Panc1 (cell line): ENCODE data around the gene TMPRSS5. TPM values are rescaled to one million over a fixed set of nuclear protein-coding genes. Genes with fewer than 3 reads are reported as not detected.

ENCODE experiments used
- ATAC-seq: fragments of 200-7000 bp; cut with Tn5 transposase; 2 replicates; pipeline ENCODE4 v1.9.1; 2020; ENCODE audit warnings: mild to moderate bottlenecking, moderate library complexity
- BruUV-seq: library from RNA; stranded (reverse); fragments of 400-500 nt; replicated peaks from 2 replicates; lab custom pipeline; 2021; lab: Mats Ljungman, UMichigan
- CTCF ChIA-PET: fragments of 300-600 bp; sonication (Branson Sonifier 250); formaldehyde crosslinking; loops from one replicate; lab custom pipeline; 2022; ENCODE audit warnings: antibody characterized with exemption; lab: Charles Lee
- POLR2A ChIA-PET: fragments of 300-600 bp; sonication (Branson Sonifier 250); formaldehyde crosslinking; loops from one replicate; lab custom pipeline; 2022; ENCODE audit warnings: antibody characterized with exemption; lab: Charles Lee
- DNase-seq: peaks from one replicate; pipeline ENCODE4 v3.0.0-alpha.2; 2010; ENCODE audit warnings: low read depth, low spot score
- H3K27ac ChIP-seq: 2 replicates; pipeline ENCODE4 v1.5.1; 2011; ENCODE audit warnings: mild to moderate bottlenecking, low read length, inconsistent platforms
- H3K27me3 ChIP-seq: fragments of 200-500 bp; sonication (Bioruptor generic); 2 replicates; pipeline ENCODE4 v1.6.0; 2014; ENCODE audit warnings: low read length, inconsistent platforms; ENCODE audit not compliant: control insufficient read depth, insufficient read depth
- H3K36me3 ChIP-seq: fragments of 200-500 bp; sonication (Bioruptor generic); 2 replicates; pipeline ENCODE4 v1.5.1; 2014; ENCODE audit warnings: inconsistent platforms, mild to moderate bottlenecking, low read length, moderate library complexity; ENCODE audit not compliant: control insufficient read depth, insufficient read depth
- H3K4me1 ChIP-seq: 2 replicates; pipeline ENCODE4 v1.5.1; 2011; ENCODE audit warnings: inconsistent platforms, mild to moderate bottlenecking, low read length, moderate library complexity; ENCODE audit not compliant: control insufficient read depth, insufficient read depth
- H3K4me3 ChIP-seq, 2 experiments: 2 replicates each; pipeline ENCODE4 v1.5.1; 2011 to 2012; ENCODE audit warnings: low read depth in 2 of 2, low read length in 2 of 2, mild to moderate bottlenecking in 2 of 2, inconsistent platforms in 1 of 2, moderate library complexity in 1 of 2
- H3K9me3 ChIP-seq: fragments of 200-500 bp; sonication (Bioruptor generic); 2 replicates; pipeline ENCODE4 v1.5.1; 2014; ENCODE audit warnings: low read depth, mild to moderate bottlenecking, inconsistent platforms, low read length, moderate library complexity; ENCODE audit not compliant: control insufficient read depth, insufficient read depth
- CTCF ChIP-seq: fragments of 450-650 bp; IDR thresholded peaks from 2 replicates; pipeline ENCODE4 v1.5.1; 2017; ENCODE audit warnings: mild to moderate bottlenecking
- POLR2AphosphoS5 ChIP-seq: IDR thresholded peaks from 2 replicates; pipeline ENCODE4 v1.6.1; 2012; ENCODE audit warnings: mild to moderate bottlenecking, low read depth, low read length, moderate library complexity
- SIN3A ChIP-seq: IDR thresholded peaks from 2 replicates; pipeline ENCODE4 v1.6.1; 2012; ENCODE audit warnings: low read depth, mild to moderate bottlenecking, low read length, moderate library complexity, borderline replicate concordance; ENCODE audit not compliant: insufficient read depth
- TCF7L2 ChIP-seq: IDR thresholded peaks from 2 replicates; pipeline ENCODE4 v1.6.1; 2011; ENCODE audit warnings: mild to moderate bottlenecking, low read depth, low read length, inconsistent platforms
- in situ Hi-C: cut with HindIII; loops from 2 replicates; pipeline ENCODE4 v1.10.0; 2016; ENCODE audit warnings: low sequenced_read_pairs, low pct_unique_long_range_greater_than_20kb
- intact Hi-C: fragments of 100-400 bp; cut with micrococcal nuclease; formaldehyde crosslinking; loops from one replicate; pipeline ENCODE4 v1.10.0; 2022; ENCODE audit not compliant: unreplicated experiment
- total RNA-seq: library from RNA; stranded (reverse); gene quantifications from one replicate; pipeline ENCODE4 v1.2.1, GENCODE V29; 2021; ENCODE audit not compliant: unreplicated experiment
- TF ChIP-seq, protein P1 (sequence below), 2 experiments: IDR thresholded peaks; 2 replicates each; pipeline ENCODE4 v1.6.1; 2011 to 2012; ENCODE audit warnings: low read depth in 2 of 2, control low read depth in 1 of 2, low read length in 1 of 2, mild to moderate bottlenecking in 1 of 2, moderate library complexity in 1 of 2; ENCODE audit not compliant: insufficient read depth in 1 of 2

Gene TMPRSS5
- total RNA-seq, 1 experiment from 2014 or later = 0.85 TPM

DNA sequence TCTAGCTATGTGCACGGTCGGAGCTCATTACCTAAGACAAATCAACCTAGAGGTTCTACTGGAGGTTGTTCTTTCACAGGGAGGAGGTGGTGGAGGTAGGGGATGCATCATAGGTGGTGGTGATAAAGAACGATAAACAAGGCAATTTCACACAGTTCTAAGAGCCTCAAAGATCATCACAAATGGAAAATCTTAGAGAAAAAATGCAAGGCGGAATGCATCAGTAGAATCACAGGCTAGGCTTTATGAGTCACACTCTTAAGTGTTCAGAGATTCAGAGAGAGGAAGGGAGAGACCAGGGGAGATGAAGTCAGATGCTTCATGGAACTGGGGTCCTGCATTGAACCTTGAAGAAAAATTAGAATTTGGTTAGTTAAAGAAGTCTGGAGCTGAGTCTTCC, 58.3 kb downstream of the TMPRSS5 start:
- Histone ChIP-seq H3K4me1 (no peaks in the 10 kb centered on the region), H3K4me3 (no peak overlapping the region), H3K27ac (no peak overlapping the region), H3K27me3 (no peaks in the 10 kb centered on the region), H3K36me3 (no peaks in the 10 kb centered on the region), H3K9me3 (no peaks in the 10 kb centered on the region)
- no TSS peak for BruUV-seq
- ChIA-PET POLR2A (no interaction called here), CTCF (no interaction called here)
- no peak for TF ChIP-seq POLR2AphosphoS5
- no peak for TF ChIP-seq SIN3A
- TF ChIP-seq TCF7L2 = no peak
- TF ChIP-seq, protein P1, sequence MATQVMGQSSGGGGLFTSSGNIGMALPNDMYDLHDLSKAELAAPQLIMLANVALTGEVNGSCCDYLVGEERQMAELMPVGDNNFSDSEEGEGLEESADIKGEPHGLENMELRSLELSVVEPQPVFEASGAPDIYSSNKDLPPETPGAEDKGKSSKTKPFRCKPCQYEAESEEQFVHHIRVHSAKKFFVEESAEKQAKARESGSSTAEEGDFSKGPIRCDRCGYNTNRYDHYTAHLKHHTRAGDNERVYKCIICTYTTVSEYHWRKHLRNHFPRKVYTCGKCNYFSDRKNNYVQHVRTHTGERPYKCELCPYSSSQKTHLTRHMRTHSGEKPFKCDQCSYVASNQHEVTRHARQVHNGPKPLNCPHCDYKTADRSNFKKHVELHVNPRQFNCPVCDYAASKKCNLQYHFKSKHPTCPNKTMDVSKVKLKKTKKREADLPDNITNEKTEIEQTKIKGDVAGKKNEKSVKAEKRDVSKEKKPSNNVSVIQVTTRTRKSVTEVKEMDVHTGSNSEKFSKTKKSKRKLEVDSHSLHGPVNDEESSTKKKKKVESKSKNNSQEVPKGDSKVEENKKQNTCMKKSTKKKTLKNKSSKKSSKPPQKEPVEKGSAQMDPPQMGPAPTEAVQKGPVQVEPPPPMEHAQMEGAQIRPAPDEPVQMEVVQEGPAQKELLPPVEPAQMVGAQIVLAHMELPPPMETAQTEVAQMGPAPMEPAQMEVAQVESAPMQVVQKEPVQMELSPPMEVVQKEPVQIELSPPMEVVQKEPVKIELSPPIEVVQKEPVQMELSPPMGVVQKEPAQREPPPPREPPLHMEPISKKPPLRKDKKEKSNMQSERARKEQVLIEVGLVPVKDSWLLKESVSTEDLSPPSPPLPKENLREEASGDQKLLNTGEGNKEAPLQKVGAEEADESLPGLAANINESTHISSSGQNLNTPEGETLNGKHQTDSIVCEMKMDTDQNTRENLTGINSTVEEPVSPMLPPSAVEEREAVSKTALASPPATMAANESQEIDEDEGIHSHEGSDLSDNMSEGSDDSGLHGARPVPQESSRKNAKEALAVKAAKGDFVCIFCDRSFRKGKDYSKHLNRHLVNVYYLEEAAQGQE (IDR thresholded peaks at IDR 0.05; ENCODE audit: insufficient read depth in 1 of 2, low read depth in 2 of 2, low read length in 1 of 2) = no peak
- TF ChIP-seq CTCF = no peak
- in situ Hi-C loops (no loop called here), intact Hi-C loops (no loop called here)
- DNase-seq (no peak), ATAC-seq (no peak)

DNA sequence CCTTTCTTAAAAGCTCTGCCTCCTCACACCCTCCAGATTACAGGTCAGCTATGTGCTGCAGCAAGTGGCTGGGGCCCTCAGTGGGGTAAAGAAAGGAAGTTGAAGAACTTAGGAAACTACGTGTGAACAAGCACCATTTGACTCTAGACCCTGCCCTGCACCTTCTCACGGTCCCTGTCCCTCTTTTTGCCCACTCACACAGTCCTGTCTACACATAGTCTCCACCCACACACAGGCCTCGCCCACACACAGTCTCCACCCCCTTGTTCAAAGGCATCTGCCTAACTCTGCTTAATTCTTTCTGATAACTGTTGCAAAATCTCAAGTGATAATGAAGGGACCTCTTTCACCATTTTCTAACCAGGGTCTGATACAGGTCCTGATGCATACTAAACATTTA, 59.0 kb downstream of the TMPRSS5 start:
- Histone ChIP-seq H3K27ac (no peak overlapping the region), H3K27me3 (no peaks in the 10 kb centered on the region), H3K9me3 (no peaks in the 10 kb centered on the region), H3K36me3 (no peaks in the 10 kb centered on the region), H3K4me1 (no peaks in the 10 kb centered on the region), H3K4me3 (no peak overlapping the region)
- in situ Hi-C loops (no loop called here), intact Hi-C loops (no loop called here)
- BruUV-seq = no TSS peak
- DNase-seq = no peak
- no peak for ATAC-seq
- no peak for TF ChIP-seq POLR2AphosphoS5
- no peak for TF ChIP-seq CTCF
- TF ChIP-seq TCF7L2 = no peak
- TF ChIP-seq SIN3A = no peak
- TF ChIP-seq, protein P1 (IDR thresholded peaks at IDR 0.05; ENCODE audit: insufficient read depth in 1 of 2, low read depth in 2 of 2, low read length in 1 of 2) = no peak
- ChIA-PET CTCF (no interaction called here), POLR2A (no interaction called here)
